Measurements from ENCODE around the gene EFNA2.

GRCh38 chr19:1292419-1293151 is 6.9 kb downstream of the EFNA2 start:
- TF ChIP-seq CTCF (IDR thresholded peaks at IDR 0.05; ENCODE audit: poor library complexity, severe bottlenecking) (no peak), REST (IDR thresholded peaks at IDR 0.05; ENCODE audit: borderline replicate concordance) (no peak), EP300 (conservative IDR thresholded peaks at IDR 0.05; ENCODE audit: poor library complexity, severe bottlenecking) (no peak), POLR2AphosphoS5 (IDR thresholded peaks at IDR 0.05) (no peak), RAD21 (conservative IDR thresholded peaks at IDR 0.05) (no peak)
